HUES64 (cell line): ENCODE data around the gene VRK1.

Source experiments
- H3K27ac ChIP-seq: 2 replicates; pipeline ENCODE4 v1.7.0; 2013; ENCODE audit warnings: low read depth, low read length, inconsistent platforms
- H3K27me3 ChIP-seq: 2 replicates; pipeline ENCODE4 v1.6.1; 2013; ENCODE audit warnings: mild to moderate bottlenecking, low read length; ENCODE audit not compliant: insufficient read depth
- H3K36me3 ChIP-seq: 2 replicates; pipeline ENCODE4 v1.6.1; 2013; ENCODE audit warnings: mild to moderate bottlenecking, low read length; ENCODE audit not compliant: insufficient read depth
- H3K4me1 ChIP-seq: 2 replicates; pipeline ENCODE4 v1.6.1; 2013; ENCODE audit warnings: mild to moderate bottlenecking, low read length, moderate library complexity; ENCODE audit not compliant: insufficient read depth
- H3K4me3 ChIP-seq: 2 replicates; pipeline ENCODE4 v1.5.1; 2013; ENCODE audit warnings: mild to moderate bottlenecking, low read length, moderate library complexity
- H3K9ac ChIP-seq: 2 replicates; pipeline ENCODE4 v1.6.1; 2013; ENCODE audit warnings: mild to moderate bottlenecking, low read depth, low read length
- H3K9me3 ChIP-seq: 2 replicates; pipeline ENCODE4 v1.6.1; 2013; ENCODE audit warnings: low read depth, low read length; ENCODE audit not compliant: insufficient read depth
- WGBS: fragments of 150-250, 120-280 bp; methylation state at CpG from one replicate; pipeline ENCODE4 v1.1.7; 2013; ENCODE audit warnings: missing lambda C conversion rate; 5-methylcytosine and 5-hydroxymethylcytosine counted together

VRK1 gene

DNA sequence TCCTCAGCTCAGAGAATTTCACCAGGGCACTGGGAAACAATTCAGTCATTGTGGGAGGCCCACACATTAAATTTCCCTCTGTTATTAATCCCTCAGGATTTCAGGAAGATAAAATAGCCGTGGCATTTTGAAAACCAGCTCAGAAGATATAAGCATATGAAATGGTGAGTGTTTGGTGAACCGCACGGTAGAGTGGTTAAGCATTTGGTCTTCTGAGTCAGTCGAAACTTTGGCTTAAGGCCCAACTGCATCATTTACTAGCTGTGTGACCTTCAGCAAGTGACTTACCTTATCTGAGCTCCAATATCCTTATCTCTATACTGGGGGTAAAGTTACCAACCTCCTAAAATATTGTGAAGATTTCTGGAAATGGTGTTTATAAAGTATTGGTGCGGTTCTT is 5.2 kb upstream of the VRK1 start:
- H3K27ac ChIP-seq, result no peak overlapping the region
- 88% methylated on average over 4 of the region's 5 CpGs for WGBS
- H3K9me3 ChIP-seq, result no peaks in the 10 kb centered on the region
- H3K27me3 ChIP-seq, result 0 out of 2 replicates have a peak, but pooled peaks cover 2% of the 10 kb centered on the region
- H3K9ac ChIP-seq, result no peak overlapping the region
- H3K36me3 ChIP-seq, result no peaks in the 10 kb centered on the region
- H3K4me3 ChIP-seq, result no peak overlapping the region
- H3K4me1 ChIP-seq, result no peaks in the 10 kb centered on the region

GRCh38 chr14:96792591-96792990 is 4.6 kb upstream of the VRK1 start:
- whole genome bisulfite sequencing, result 82% methylated on average over 7 of the region's 7 CpGs
- Histone ChIP-seq H3K27me3 (0 out of 2 replicates have a peak, but pooled peaks cover 2% of the 10 kb centered on the region), H3K36me3 (no peaks in the 10 kb centered on the region)

DNA sequence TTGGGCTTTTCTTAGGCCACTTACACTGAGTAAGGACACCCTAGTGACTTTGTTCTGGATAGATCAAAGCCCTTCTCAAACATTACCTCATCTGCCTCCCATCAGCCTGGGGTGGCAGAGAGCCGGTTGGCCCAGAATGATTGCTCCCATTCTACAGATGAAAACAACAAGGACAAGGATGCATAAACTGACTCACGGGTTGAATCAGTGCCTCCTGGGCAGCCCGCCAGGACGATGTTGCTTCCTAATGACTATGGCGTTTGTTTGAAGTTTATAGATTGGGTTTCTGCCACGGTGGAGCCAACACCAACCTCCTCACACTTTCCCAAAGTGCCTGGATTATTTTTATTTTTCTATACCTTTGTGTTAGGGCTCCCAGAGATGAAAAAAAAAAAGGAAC is 3.6 kb upstream of the VRK1 start:
- WGBS, result 78% methylated on average over 5 of the region's 6 CpGs
- Histone ChIP-seq H3K4me3 (no peak overlapping the region), H3K27me3 (0 out of 2 replicates have a peak, but pooled peaks cover 2% of the 10 kb centered on the region), H3K4me1 (peaks cover 5% of the 10 kb centered on the region; the same call in 1 of the 2 replicates), H3K27ac (no peak overlapping the region), H3K9ac (no peak overlapping the region), H3K9me3 (no peaks in the 10 kb centered on the region), H3K36me3 (no peaks in the 10 kb centered on the region)

More at GRCh38 chr14:96792591-96792990, 4.6 kb upstream of the VRK1 start:
- Histone ChIP-seq H3K4me1 (no peaks in the 10 kb centered on the region), H3K4me3 (no peak overlapping the region), H3K9ac (no peak overlapping the region), H3K27ac (no peak overlapping the region), H3K9me3 (no peaks in the 10 kb centered on the region)

- 88% methylated on average over 9 of the region's 9 CpGs for WGBS
- H3K4me3 ChIP-seq, result no peak overlapping the region
These were observed 1.9 kb upstream of the VRK1 start for GRCh38 chr14:96795109-96795828.

GRCh38 chr14:96797582-96798349 is 584 bp downstream of the VRK1 start:
- H3K9ac ChIP-seq, result peak overlapping the region; percentile 87
- peak overlapping the region; percentile 80 for H3K27ac ChIP-seq
- peak overlapping the region; percentile 74 for H3K4me3 ChIP-seq
- no peaks in the 10 kb centered on the region for H3K36me3 ChIP-seq
- H3K4me1 ChIP-seq, result peaks cover 14% of the 10 kb centered on the region; the same call in 1 of the 2 replicates
- H3K9me3 ChIP-seq, result no peaks in the 10 kb centered on the region
- H3K27me3 ChIP-seq, result no peaks in the 10 kb centered on the region
- 2% methylated on average over 59 of the region's 59 CpGs for WGBS

More at GRCh38 chr14:96795109-96795828, 1.9 kb upstream of the VRK1 start:
- Histone ChIP-seq H3K36me3 (no peaks in the 10 kb centered on the region), H3K4me1 (peaks cover 14% of the 10 kb centered on the region; the same call in 1 of the 2 replicates), H3K27me3 (0 out of 2 replicates have a peak, but pooled peaks cover 2% of the 10 kb centered on the region), H3K27ac (no peak overlapping the region), H3K9me3 (no peaks in the 10 kb centered on the region), H3K9ac (no peak overlapping the region)

- WGBS, result 92% methylated on average over 1 of the region's 1 CpG
- H3K9me3 ChIP-seq, result no peaks in the 10 kb centered on the region
- no peaks in the 10 kb centered on the region for H3K27me3 ChIP-seq
- peak overlapping the region; percentile 74; the same call in 1 of the 2 replicates for H3K4me3 ChIP-seq
- no peaks in the 10 kb centered on the region for H3K36me3 ChIP-seq
- H3K4me1 ChIP-seq, result peaks cover 14% of the 10 kb centered on the region; the same call in 1 of the 2 replicates
- no peak overlapping the region for H3K9ac ChIP-seq
- H3K27ac ChIP-seq, result no peak overlapping the region
These were observed 1.8 kb downstream of the VRK1 start for GRCh38 chr14:96798956-96799355.

DNA sequence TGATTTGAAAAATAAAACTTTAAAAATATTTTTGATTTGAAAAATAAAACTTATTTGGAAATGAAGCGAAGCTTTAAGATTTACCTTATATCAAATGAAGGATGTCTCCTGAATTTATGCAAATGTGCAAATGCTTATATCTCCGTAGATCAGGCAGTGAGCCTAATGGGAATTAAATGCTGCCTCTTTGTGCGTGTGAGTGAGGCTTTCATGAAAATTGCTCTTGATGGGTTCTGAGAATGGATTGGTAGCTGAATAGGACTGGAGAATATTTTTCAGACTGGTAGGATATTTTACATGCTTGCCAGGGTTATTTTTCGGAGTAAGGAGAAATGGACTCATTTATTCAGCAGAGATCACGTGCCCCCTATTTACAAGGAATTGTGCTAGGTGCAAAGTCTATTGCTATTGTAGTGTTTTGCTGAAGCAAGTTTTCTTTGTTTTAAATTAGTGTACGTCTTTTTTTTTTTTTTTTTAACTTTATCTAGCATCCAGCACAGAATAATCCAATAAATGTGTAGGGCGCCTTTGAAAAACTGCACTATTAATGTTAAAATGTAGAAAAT is 2.4 kb downstream of the VRK1 start:
- peaks cover 14% of the 10 kb centered on the region; the same call in 1 of the 2 replicates for H3K4me1 ChIP-seq
- no peak overlapping the region for H3K27ac ChIP-seq
- H3K4me3 ChIP-seq, result no peak overlapping the region
- no peaks in the 10 kb centered on the region for H3K27me3 ChIP-seq
- 91% methylated on average over 5 of the region's 7 CpGs for WGBS
- no peak overlapping the region for H3K9ac ChIP-seq
- no peaks in the 10 kb centered on the region for H3K9me3 ChIP-seq
- no peaks in the 10 kb centered on the region for H3K36me3 ChIP-seq

GRCh38 chr14:96801931-96802330 is 4.7 kb downstream of the VRK1 start:
- Histone ChIP-seq H3K9ac (no peak overlapping the region), H3K36me3 (no peaks in the 10 kb centered on the region), H3K27ac (no peak overlapping the region), H3K9me3 (no peaks in the 10 kb centered on the region), H3K4me3 (no peak overlapping the region), H3K4me1 (peaks cover 23% of the 10 kb centered on the region), H3K27me3 (no peaks in the 10 kb centered on the region)
- 94% methylated on average over 5 of the region's 5 CpGs for WGBS

- H3K9ac ChIP-seq, result no peak overlapping the region
- H3K27ac ChIP-seq, result no peak overlapping the region
- H3K36me3 ChIP-seq, result no peaks in the 10 kb centered on the region
- H3K4me3 ChIP-seq, result no peak overlapping the region
- WGBS, result 95% methylated on average over 5 of the region's 5 CpGs
- no peaks in the 10 kb centered on the region for H3K9me3 ChIP-seq
- H3K4me1 ChIP-seq, result peaks cover 23% of the 10 kb centered on the region
- no peaks in the 10 kb centered on the region for H3K27me3 ChIP-seq
These were observed 5.8 kb downstream of the VRK1 start for GRCh38 chr14:96802963-96803362.

GRCh38 chr14:96803958-96804357 is 6.8 kb downstream of the VRK1 start:
- no peak overlapping the region for H3K9ac ChIP-seq
- no peaks in the 10 kb centered on the region for H3K36me3 ChIP-seq
- peaks cover 13% of the 10 kb centered on the region for H3K4me1 ChIP-seq
- H3K27me3 ChIP-seq, result no peaks in the 10 kb centered on the region
- H3K9me3 ChIP-seq, result no peaks in the 10 kb centered on the region
- WGBS, result 100% methylated on average over 2 of the region's 2 CpGs
- H3K27ac ChIP-seq, result no peak overlapping the region
- no peak overlapping the region for H3K4me3 ChIP-seq

GRCh38 chr14:96804895-96805294 is 7.7 kb downstream of the VRK1 start:
- Histone ChIP-seq H3K9me3 (no peaks in the 10 kb centered on the region), H3K4me1 (peaks cover 9% of the 10 kb centered on the region; the same call in 1 of the 2 replicates), H3K27me3 (no peaks in the 10 kb centered on the region), H3K4me3 (no peak overlapping the region), H3K9ac (no peak overlapping the region), H3K27ac (no peak overlapping the region), H3K36me3 (no peaks in the 10 kb centered on the region)
- 89% methylated on average over 5 of the region's 5 CpGs for WGBS
